KMS-11 (cell line): Measurements from ENCODE around the gene DSG2.

Source experiments
- H2AFZ ChIP-seq: fragments of 200-600 bp; sonication (generic); 2 replicates; pipeline ENCODE4 v1.6.1; 2016; ENCODE audit warnings: antibody characterized with exemption, mixed run types, low read depth
- H3K27ac ChIP-seq: fragments of 200-600 bp; sonication (generic); 2 replicates; pipeline ENCODE4 v1.6.1; 2016; ENCODE audit warnings: mild to moderate bottlenecking, mixed run types
- H3K27me3 ChIP-seq: fragments of 200-600 bp; sonication (generic); 2 replicates; pipeline ENCODE4 v1.6.1; 2017; ENCODE audit warnings: mild to moderate bottlenecking, low read depth, mixed run types, moderate library complexity; ENCODE audit not compliant: insufficient read depth
- H3K36me3 ChIP-seq: fragments of 200-600 bp; sonication (generic); 2 replicates; pipeline ENCODE4 v1.6.1; 2017; ENCODE audit warnings: mild to moderate bottlenecking, mixed run types; ENCODE audit not compliant: insufficient read depth
- H3K4me1 ChIP-seq: fragments of 200-600 bp; sonication (generic); 2 replicates; pipeline ENCODE4 v1.6.1; 2016; ENCODE audit warnings: mild to moderate bottlenecking, low read depth, mixed run types; ENCODE audit not compliant: poor library complexity, severe bottlenecking
- H3K4me2 ChIP-seq: fragments of 200-600 bp; sonication (generic); 2 replicates; pipeline ENCODE4 v1.7.0; 2016; ENCODE audit warnings: mild to moderate bottlenecking, mixed run types
- H3K4me3 ChIP-seq: fragments of 200-600 bp; sonication (generic); IDR thresholded peaks from 2 replicates; pipeline ENCODE4 v1.6.1; 2017; ENCODE audit warnings: low read depth, low read length, mixed read lengths; ENCODE audit not compliant: insufficient read depth
- H3K79me2 ChIP-seq: fragments of 200-600 bp; sonication (generic); 2 replicates; pipeline ENCODE4 v1.6.1; 2016; ENCODE audit warnings: low read depth, mixed run types; ENCODE audit not compliant: insufficient read depth
- H3K9ac ChIP-seq: fragments of 200-600 bp; sonication (generic); 2 replicates; pipeline ENCODE4 v1.6.1; 2016; ENCODE audit warnings: mild to moderate bottlenecking, mixed run types
- H4K20me1 ChIP-seq: fragments of 200-600 bp; sonication (generic); 2 replicates; pipeline ENCODE4 v1.6.1; 2016; ENCODE audit warnings: mild to moderate bottlenecking, mixed run types; ENCODE audit not compliant: insufficient read depth
- TF ChIP-seq, protein P1 (sequence below): fragments of 200-600 bp; sonication (generic); conservative IDR thresholded peaks from 2 replicates; pipeline ENCODE4 v1.6.1; 2017; ENCODE audit warnings: low read depth, mild to moderate bottlenecking, antibody characterized with exemption, low read length, moderate library complexity, mixed read lengths

DSG2 gene

GRCh38 chr18:31497836-31498573 is at the start of gene DSG2:
Gene DSG2, plus strand, starts transcription at chr18:31498177. Its CDS starts 75 bp downstream, at chr18:31498252.
- Histone ChIP-seq H3K27ac (peak within 1 kb of the TSS; percentile 60), H3K9ac (peak within 1 kb of the TSS; percentile 75), H3K4me3 (no peak within 1 kb of the TSS), H3K4me1 (peaks cover 27% of the 10 kb centered on the region), H3K79me2 (peaks cover 40% of the 10 kb centered on the region; the same call in 1 of the 2 replicates), H3K4me2 (peak within 1 kb of the TSS; percentile 83), H2AFZ (peak within 1 kb of the TSS; percentile 89), H3K36me3 (no peaks in the 10 kb centered on the region), H4K20me1 (no peaks in the 10 kb centered on the region), H3K27me3 (no peaks in the 10 kb centered on the region)
- TF ChIP-seq, protein P1, sequence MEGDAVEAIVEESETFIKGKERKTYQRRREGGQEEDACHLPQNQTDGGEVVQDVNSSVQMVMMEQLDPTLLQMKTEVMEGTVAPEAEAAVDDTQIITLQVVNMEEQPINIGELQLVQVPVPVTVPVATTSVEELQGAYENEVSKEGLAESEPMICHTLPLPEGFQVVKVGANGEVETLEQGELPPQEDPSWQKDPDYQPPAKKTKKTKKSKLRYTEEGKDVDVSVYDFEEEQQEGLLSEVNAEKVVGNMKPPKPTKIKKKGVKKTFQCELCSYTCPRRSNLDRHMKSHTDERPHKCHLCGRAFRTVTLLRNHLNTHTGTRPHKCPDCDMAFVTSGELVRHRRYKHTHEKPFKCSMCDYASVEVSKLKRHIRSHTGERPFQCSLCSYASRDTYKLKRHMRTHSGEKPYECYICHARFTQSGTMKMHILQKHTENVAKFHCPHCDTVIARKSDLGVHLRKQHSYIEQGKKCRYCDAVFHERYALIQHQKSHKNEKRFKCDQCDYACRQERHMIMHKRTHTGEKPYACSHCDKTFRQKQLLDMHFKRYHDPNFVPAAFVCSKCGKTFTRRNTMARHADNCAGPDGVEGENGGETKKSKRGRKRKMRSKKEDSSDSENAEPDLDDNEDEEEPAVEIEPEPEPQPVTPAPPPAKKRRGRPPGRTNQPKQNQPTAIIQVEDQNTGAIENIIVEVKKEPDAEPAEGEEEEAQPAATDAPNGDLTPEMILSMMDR, result no peak

- no peak overlapping the region for H3K4me2 ChIP-seq
- TF ChIP-seq, protein P1, result no peak
- H3K79me2 ChIP-seq, result no peaks in the 10 kb centered on the region
- no peaks in the 10 kb centered on the region for H3K4me1 ChIP-seq
- H3K9ac ChIP-seq, result no peak overlapping the region
- no peak overlapping the region for H3K4me3 ChIP-seq
- H3K27me3 ChIP-seq, result no peaks in the 10 kb centered on the region
- H4K20me1 ChIP-seq, result no peaks in the 10 kb centered on the region
- H2AFZ ChIP-seq, result no peak overlapping the region
- no peak overlapping the region for H3K27ac ChIP-seq
- no peaks in the 10 kb centered on the region for H3K36me3 ChIP-seq
Observed at GRCh38 chr18:31450409-31450808, 47.6 kb upstream of the DSG2 start.

DNA sequence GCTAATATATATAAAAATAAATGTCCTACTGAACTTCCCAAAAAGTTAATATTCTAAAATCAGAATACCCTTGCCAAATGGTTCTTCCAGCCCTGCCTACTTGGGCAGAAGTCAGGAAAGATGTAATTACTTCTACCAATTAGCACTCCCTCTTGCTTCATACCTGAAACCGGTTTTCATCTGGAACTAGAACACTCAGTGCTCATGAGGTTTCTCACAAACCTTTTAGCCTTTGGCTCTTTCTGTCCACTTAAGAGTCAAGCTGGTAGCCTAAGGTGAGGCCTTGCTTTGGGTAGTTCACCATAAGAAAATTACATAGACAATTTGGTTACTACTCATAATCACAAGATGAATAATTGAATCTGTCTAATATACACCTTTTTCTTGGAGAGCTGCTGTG is 46.4 kb upstream of the DSG2 start:
- H3K9ac ChIP-seq, result no peak overlapping the region
- H3K4me3 ChIP-seq, result no peak overlapping the region
- no peak overlapping the region for H2AFZ ChIP-seq
- H3K27me3 ChIP-seq, result no peaks in the 10 kb centered on the region
- H3K27ac ChIP-seq, result no peak overlapping the region
- no peak overlapping the region for H3K4me2 ChIP-seq
- TF ChIP-seq, protein P1, result no peak
- no peaks in the 10 kb centered on the region for H3K79me2 ChIP-seq
- no peaks in the 10 kb centered on the region for H3K4me1 ChIP-seq
- H3K36me3 ChIP-seq, result no peaks in the 10 kb centered on the region
- H4K20me1 ChIP-seq, result no peaks in the 10 kb centered on the region

- no peak overlapping the region for H2AFZ ChIP-seq
- no peaks in the 10 kb centered on the region for H4K20me1 ChIP-seq
- H3K36me3 ChIP-seq, result no peaks in the 10 kb centered on the region
- no peak overlapping the region for H3K27ac ChIP-seq
- no peaks in the 10 kb centered on the region for H3K27me3 ChIP-seq
- H3K4me2 ChIP-seq, result no peak overlapping the region
- no peaks in the 10 kb centered on the region for H3K4me1 ChIP-seq
- no peaks in the 10 kb centered on the region for H3K79me2 ChIP-seq
- no peak overlapping the region for H3K4me3 ChIP-seq
- H3K9ac ChIP-seq, result no peak overlapping the region
- TF ChIP-seq, protein P1, result no peak
Observed at GRCh38 chr18:31454066-31454708, 43.8 kb upstream of the DSG2 start.
